Measurements from ENCODE around the gene CFAP77.

The CFAP77 gene

DNA sequence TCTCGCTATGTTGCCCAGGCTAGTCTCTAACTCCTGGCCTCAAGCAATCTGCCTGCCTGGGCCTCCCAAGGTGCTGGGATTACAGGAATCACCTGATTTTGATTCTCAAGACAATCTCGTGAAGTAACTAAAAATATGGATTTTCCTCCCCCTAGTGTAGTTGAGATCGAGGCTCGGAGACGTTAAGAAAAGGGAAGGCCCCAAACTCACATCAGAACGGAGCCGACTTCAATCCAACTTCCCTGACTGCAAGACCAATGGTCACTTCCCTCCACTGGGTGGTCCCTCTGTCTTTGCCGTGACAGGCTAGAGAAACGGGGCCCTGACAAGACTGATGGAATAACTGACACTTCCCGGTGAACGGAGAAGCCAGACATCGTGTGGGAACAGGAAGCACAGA lies 200.7 kb downstream of the CFAP77 start:
- TF ChIP-seq, protein P1, sequence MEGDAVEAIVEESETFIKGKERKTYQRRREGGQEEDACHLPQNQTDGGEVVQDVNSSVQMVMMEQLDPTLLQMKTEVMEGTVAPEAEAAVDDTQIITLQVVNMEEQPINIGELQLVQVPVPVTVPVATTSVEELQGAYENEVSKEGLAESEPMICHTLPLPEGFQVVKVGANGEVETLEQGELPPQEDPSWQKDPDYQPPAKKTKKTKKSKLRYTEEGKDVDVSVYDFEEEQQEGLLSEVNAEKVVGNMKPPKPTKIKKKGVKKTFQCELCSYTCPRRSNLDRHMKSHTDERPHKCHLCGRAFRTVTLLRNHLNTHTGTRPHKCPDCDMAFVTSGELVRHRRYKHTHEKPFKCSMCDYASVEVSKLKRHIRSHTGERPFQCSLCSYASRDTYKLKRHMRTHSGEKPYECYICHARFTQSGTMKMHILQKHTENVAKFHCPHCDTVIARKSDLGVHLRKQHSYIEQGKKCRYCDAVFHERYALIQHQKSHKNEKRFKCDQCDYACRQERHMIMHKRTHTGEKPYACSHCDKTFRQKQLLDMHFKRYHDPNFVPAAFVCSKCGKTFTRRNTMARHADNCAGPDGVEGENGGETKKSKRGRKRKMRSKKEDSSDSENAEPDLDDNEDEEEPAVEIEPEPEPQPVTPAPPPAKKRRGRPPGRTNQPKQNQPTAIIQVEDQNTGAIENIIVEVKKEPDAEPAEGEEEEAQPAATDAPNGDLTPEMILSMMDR (IDR thresholded peaks at IDR 0.05; ENCODE audit: extremely low read depth, insufficient read depth, missing control alignments), result no peak
- in situ Hi-C loops (cut with MboI; ENCODE audit: low pct_unique_long_range_greater_than_20kb, low sequenced_read_pairs, unreplicated experiment), result no loop called here
- DNase-seq (ENCODE audit: low spot score), result no peak

DNA sequence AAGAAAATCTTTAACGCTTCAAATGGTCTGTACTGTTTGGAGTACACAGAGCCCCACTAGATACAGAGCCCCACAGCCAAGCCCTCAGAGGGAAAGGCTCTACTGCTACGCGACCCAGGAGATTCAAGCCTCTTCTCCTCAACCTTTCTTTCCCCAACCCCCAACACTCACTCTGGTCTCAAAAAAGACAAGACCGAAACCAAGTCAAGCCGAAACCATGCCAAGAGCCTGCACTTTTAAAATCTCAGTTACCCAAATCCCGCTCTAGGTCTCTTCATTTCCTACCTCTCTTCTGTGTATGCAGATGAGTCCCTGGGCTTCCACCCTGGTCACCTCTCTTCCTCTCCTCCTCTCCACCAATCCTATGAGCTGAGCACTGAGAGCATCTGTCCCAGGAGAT lies 204.3 kb downstream of the CFAP77 start:
- DNase-seq (ENCODE audit: low spot score), result no peak
- in situ Hi-C loops (cut with MboI; ENCODE audit: low pct_unique_long_range_greater_than_20kb, low sequenced_read_pairs, unreplicated experiment), result no loop called here
- TF ChIP-seq, protein P1 (IDR thresholded peaks at IDR 0.05; ENCODE audit: extremely low read depth, insufficient read depth, missing control alignments), result no peak

DNA sequence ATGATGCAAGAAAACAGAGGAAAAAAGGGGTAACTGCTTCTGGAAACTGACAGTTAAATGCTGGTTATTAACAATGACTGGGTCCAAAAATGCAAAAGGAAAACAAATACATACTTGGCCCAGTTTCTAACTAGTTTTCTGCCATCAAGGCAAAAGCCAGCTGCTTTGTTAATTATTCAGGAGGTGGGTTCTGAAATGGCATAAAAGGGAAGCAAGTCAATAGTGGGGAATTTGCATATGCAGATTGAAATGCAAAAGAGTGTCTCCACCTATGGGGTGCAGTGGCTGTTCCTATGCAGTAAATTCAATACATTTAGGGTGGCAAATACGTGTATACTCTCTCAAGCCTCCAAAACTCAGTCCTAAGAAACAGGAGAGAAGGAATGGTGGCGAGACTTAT lies 205.8 kb downstream of the CFAP77 start:
- DNase-seq (ENCODE audit: low spot score), result no peak
- TF ChIP-seq, protein P1 (IDR thresholded peaks at IDR 0.05; ENCODE audit: extremely low read depth, insufficient read depth, missing control alignments), result no peak
- in situ Hi-C loops (cut with MboI; ENCODE audit: low pct_unique_long_range_greater_than_20kb, low sequenced_read_pairs, unreplicated experiment), result no loop called here

DNA sequence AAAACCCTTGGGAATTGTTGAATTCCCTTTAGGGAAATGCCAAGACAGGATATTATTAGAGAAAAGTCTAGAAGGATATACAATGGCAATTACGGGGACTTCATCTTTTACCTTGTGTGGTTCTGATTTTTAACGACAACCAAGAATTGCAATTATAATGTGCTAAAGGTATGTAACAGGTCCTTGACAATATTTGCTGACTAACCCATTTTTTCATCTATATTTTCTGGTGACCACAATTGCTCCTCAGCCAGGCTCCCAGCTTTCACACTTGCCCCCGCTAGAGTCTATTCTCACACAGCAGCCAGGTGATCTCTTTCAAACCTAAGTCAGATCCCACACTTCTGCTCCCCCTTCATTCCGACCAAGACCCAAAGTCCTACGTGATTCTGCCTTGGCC lies 206.7 kb downstream of the CFAP77 start:
- DNase-seq (ENCODE audit: low spot score), result no peak
- in situ Hi-C loops (cut with MboI; ENCODE audit: low pct_unique_long_range_greater_than_20kb, low sequenced_read_pairs, unreplicated experiment), result no loop called here
- TF ChIP-seq, protein P1 (IDR thresholded peaks at IDR 0.05; ENCODE audit: extremely low read depth, insufficient read depth, missing control alignments), result no peak

DNA sequence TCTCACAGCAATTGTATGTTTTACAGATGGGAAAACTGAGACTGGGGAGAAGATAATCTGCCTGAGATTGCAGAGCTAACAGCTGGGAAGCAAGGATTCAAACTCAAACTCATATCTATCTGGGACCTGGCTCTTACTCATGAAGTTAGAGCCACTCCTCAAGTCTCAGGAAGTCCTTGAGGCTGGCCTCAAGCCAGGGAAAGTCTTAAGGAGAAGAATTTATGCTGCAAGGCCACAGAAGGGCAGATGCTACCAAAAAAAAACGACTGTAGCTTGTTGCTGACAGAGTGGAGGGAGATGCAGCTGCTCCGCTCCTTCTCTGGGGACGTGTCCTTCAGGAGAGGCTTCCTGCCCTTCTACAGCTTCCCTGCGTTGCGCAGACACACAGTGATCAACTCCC lies 212.1 kb downstream of the CFAP77 start:
- TF ChIP-seq, protein P1 (IDR thresholded peaks at IDR 0.05; ENCODE audit: extremely low read depth, insufficient read depth, missing control alignments), result no peak
- no peak for DNase-seq (ENCODE audit: low spot score)
- in situ Hi-C loops (cut with MboI; ENCODE audit: low pct_unique_long_range_greater_than_20kb, low sequenced_read_pairs, unreplicated experiment), result no loop called here
